ENCODE data around the gene ACSL4.
"Not testable (repeated sequence)": the region's sequence is repeated elsewhere in the genome, so short reads cannot be mapped to it uniquely, and the experiment has no call there.

Gene ACSL4

DNA sequence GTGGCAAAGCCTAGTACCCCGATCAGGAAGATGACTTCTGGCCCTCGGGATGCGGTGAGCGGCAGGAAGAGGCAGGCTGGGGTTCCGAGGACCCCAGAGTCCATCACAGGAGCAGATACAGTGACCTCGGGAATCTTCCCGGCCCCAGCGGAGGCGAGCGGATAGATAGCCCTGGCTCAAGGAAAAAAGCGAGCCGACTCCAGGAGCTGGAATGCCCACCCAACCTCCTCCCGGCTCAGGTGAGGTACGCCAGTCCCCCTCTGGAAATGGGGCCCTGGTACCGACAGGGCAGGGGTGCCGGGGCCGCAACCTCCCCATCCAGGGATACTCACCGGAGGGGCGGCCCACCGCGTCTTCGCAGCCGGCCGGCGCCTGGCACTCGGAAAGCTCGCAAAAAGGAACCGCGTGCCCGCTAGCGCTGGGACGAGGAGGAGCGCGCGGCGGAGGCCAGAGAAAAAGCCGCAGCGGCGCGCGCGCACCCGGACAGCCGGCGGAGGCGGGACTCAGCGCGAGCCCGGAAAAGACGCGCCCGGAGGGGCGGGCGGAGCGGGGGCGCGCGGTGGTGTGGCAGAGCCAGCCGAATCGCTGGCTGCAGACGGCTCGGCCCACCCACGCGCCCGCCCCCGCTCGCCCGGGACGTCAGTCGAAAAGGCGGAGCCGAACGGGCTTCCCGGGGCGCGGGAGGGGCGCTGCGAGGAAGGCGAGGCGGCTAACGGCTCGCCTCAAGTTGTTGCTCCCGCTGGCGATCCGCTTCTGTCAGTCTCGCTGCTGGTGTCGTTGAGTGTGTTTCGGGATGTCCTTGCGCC is at the start of gene ACSL4:
TSS of gene ACSL4 (minus strand) at position 451 of the 806 bp plus-strand sequence. CDS start 49,894 bp downstream, outside the sequence.
- peak; percentile 64 to 87 for DNase-seq

DNA sequence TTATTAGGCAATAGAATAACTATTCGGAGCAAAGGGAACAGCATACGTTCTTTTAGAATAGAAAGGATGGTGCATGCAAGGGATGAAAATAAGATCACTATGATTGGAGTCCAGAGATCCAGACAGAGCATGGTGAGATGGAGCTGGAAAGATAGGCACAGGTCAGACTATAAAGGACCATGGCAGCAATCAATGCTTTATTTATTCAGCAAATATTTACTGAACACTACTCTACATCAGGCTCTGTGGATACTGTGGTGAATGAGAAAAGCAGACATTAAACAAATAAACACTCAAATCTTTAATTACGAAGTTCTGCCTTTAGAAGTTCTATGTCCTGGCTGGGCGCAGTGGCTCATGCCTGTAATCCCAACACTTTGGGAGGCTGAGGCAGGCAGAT is 44.7 kb upstream of the ACSL4 start:
- no peak for DNase-seq

DNA sequence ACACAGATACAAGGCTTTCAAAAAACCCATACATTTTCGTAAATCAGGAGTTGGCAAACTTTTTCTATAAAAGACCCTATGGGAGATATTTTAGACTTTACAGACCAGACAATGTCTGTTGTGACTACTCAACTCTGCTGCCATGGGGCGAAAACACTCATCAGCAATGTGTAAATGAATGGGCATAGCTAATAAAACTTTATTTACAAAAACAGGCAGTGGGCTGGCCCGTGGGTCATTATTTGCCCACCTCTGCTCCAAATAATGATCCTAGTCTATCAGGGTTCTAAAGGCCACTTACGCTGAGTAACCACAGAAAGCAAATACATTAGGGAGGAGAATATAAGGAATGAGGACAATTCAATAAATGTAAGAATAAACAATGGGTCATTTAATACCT is 43.9 kb upstream of the ACSL4 start:
- DNase-seq: no peak

DNA sequence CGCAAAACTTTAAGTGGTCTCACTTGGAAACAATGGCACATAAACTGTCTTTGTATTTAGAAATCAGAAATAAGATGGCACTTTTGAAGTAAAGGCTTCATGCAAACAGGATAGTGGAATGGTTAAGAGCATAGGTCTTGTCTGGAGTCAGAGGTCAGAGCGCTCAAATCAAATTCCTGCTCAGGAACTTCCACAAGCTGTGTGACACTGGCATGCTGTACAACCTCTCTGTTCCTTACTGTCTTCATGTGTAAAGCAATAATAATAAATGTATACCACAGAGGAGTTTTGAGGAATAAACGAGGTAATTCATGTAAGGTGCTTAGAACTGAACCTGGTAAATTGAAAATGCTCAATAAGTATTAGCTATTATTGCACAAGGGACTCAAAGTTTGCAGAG is 43.4 kb upstream of the ACSL4 start:
- no peak for DNase-seq

DNA sequence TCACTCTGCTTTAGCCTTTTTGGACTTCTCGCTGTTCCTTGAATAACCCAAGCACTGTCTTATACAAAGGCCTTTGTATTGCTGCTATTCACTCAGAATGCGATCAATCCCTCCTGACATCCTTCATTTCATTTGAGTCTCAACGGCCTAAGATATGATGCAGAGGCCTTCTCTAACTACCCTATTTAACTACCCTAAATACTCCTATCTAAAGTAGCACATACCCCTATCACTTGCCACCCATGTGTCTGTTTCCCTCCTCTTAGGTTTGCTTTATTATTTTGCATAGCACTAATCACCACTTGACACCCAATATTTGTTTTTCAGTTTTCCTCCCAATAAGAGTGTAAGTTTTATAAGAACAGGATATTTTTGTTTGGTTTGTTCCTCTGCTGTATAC is 42.3 kb upstream of the ACSL4 start:
- DNase-seq: no peak

DNA sequence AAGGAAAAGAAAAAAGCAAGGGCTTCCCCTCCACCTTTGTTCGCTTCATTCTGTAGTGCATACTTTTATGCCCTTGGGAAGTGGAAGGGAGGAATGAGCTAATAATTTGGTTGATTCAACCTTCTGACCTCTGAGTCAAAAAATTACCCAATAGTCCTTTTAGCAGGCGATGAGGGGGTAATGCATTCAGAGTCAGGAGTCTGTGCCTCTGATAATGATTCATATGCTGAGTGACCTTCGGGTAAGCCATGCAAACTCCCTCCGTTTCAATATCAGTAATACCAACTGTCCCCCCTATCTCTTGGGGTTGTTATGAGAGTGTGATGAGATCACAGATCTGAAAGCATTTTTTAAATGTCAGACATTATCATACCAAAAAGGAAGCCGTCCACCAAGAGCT is 41.6 kb upstream of the ACSL4 start:
- no peak for DNase-seq

DNA sequence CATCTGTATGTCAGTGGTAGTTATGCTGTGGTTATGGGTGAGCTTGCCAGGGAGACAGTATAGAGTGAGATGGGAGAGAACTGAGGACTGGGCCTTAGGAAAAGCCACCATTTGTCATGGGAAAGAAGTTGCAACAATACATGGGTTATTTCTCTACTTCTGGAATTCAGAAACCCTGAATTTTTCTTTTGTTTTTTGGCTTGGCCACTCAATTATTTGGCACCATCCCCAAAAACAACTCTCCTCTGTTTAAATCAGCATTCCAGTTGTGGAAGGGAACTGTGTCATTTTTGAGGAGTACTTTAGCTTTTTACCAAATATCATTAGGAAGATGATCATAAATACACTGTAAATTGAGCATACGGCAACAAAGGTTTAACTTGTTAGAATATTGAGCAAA is 41.1 kb upstream of the ACSL4 start:
- no peak for DNase-seq

DNA sequence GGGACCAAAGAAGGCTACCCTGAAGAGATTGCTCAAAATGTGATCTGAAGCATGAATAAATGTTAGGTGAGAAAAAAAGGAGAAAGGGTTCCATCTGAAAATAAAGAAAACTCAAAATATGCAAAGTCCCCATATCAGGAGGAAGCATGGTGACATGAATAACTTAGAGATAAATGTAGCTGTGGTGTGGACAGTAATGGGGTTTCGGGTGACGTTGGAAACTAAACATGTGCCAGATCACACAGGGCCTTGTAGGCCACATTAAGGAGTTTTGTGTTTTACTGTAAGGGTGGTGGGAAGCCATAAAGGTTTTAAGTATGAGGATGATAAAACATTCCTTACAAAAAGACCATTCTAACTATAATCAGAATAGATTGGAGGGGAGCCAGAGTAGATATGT is 40.3 kb upstream of the ACSL4 start:
- DNase-seq: no peak

DNA sequence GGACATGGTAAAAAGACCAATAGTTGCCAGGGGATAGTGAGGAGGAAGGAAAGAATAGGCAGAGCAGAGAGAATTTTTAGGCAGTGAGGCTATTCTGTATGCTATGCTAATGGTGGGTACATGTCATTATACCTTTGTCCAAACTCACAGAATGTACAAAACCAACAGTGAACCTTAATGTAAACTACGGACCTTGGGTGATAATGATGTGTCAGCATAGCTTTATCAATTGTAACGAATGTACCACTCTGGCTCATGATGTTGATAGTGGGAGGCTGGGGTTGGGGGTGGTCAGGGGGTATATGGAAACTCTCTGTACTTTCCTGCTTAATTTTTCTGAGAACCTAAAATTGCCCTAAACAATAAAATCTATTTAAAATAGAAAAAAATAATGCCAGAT is 37.7 kb upstream of the ACSL4 start:
- no peak for DNase-seq

DNA sequence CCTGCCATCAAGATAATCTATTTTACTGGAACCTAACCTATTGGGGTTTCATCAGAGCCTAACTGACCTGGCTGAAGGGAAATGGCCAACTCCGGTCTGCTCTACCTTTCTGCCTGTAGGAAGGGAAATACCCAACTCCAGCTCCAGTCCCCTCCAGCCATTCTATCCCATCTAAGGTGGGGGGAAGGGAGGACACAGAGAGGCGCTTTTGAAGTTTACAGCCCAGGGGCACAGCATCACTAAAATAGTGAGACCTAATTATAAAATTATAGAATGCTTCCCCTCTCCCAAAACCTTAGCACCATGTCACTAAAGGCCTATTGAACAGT is 27.8 kb upstream of the ACSL4 start:
- no peak for DNase-seq

DNA sequence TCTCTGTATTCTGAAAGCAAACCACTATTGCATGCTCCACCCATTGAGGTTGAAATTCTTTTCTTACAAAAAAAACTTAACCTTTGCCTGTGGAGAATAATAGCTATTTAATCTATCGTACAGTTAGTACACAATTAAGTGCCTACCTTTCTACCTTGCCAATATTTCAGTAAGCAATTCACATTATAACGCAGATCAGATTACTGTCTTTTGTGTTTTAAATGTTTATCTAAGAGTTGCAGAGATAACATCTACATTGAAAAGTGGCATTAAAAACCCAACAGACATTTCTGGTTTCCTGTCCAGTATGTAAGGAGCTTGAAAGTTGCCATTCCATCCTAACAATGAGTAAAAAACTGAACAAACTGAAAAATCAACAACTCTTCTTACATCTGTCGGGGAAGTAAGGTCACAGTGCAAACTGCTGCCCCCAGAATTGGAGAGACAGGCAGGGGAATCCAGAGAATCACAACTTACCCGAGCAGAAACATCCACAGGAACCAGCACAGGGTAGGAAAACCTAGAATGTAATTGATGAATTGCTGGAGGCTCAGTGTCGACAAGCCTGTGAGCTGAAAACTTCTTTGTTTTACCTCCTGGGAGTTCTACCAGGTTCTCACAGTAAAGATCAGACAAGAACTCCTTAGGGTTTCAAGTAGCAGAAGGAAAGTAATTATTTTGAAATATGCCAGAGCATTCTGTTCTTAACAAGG is 27.3 kb upstream of the ACSL4 start:
- no peak for DNase-seq

DNA sequence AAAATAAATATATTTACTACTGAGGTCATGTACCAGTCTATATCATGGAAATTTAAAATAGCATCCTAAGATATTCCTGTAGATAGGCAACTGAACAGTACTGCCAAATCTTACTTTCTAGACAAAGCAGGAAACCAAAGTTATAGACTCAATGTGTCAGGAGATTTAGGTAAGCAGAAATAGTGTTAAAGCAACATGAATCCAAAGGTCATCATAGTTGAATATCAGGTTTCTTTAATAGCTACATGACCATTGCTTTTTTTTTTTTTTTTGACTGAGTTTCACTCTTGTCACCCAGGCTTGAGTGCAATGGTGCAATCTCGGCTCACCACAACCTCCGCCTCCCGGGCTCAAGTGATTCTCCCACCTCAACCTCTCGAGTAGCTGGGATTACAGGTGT is 20.2 kb upstream of the ACSL4 start:
- no peak for DNase-seq

DNA sequence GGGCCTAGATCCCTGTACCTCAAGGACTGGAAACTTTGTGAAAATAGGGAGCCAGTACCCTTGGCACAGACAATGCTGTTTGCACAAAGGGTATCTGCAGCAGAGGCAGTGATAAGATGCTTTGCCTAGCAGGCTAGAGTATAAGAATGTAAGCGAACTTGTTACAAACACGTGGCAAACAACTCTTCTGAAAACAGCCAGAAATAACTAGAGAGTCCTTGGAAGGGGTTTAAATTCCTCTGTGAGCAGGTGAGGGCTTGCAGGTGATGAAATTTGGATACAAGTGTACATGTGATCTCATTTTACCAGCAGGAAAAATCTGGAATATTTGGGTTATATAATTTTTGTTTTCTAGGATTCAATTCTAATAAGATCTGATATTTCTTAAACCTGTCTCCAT is 18.6 kb upstream of the ACSL4 start:
- no peak for DNase-seq

DNA sequence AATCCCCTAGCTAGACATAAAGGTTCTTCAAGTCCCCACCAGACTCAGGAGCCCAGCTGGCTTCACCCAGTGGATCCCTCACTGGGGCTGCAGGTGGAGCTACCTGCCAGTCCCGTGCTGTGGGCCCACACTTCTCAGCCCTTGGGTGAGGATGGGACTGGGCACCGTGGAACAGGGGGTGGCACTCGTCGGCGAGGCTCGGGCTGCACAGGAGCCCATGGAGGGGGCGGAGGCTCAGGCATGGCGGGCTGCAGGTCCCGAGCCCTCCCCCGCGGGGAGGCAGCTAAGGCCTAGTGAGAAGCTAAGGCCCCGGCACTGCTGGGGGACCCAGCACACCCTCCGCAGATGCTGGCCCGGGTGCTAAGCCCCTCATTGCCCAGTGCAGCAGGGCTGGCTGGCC is 16.1 kb upstream of the ACSL4 start:
- no peak for DNase-seq

DNA sequence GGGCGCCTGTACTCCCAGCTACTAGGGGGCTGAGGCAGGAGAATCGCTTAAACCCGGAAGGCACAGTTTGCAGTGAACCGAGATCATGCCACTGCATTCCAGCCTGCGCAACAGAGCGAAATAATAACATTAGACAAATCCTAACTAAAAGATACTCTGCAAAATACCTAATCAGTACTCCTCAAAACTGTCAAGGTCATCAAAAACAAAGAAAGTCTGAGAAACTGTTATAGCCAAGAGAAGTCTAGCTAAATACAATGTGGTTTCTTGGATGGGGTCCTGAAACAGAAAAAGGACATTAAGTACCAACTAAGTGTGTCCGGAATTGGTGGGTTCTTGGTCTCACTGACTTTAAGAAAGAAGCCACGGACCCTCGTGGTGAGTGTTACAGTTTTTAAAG is 14.6 kb upstream of the ACSL4 start:
- no peak for DNase-seq

DNA sequence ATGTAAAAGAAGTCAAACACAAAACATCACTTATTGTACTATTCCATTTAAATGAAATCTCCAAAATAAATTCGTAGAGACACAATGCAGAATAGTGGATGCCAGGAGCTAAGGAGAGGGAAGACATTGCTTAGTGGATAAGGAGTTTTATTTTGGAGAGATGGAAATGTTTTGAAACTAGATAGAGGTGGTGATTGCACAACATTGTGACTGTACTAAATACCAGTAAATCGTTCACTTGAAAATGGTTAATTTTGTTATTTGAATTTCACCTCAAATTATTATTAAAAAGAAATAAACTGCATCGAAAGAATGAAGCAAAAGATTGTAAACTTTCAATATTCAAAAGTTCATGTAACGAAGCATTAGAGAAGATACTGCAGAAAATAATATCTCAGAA is 9.7 kb upstream of the ACSL4 start:
- no peak for DNase-seq

DNA sequence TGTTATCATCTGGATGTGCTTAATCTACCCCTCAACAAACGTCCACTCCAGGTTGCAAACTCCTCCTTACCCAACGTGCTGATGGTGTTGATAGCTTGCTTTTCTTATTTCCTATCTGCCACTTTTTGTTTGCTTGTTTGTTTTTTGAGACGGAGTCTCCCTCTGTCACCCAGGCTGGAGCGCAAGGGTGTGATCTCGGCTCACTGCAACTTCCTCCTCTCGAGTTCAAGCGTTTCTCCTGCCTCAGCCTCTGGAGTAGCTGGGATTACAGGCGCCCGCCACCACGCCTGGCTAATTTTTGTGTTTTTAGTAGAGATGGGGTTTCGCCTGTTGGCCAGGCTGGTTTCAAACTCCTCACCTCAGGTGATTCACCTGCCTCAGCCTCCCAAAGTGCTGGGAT is 7.8 kb upstream of the ACSL4 start:
- not testable (repeated sequence) for DNase-seq

DNA sequence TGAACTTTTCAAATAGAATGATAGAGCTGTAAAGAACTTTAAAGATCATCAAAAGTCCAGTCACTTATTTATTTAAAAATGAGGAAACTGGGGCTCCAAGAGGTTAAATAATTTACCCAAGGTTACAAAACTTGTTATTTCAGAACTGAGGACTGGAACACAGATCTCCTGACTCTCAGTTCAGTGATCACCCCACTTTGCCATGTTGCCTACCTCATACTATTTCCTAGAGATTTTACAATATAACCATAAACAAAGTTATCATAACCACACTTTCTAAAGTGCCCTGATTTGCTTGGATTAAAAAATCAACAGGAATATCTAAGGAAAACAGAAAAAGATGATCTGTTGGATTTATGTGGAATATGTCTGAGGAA is 7.4 kb upstream of the ACSL4 start:
- DNase-seq: no peak

DNA sequence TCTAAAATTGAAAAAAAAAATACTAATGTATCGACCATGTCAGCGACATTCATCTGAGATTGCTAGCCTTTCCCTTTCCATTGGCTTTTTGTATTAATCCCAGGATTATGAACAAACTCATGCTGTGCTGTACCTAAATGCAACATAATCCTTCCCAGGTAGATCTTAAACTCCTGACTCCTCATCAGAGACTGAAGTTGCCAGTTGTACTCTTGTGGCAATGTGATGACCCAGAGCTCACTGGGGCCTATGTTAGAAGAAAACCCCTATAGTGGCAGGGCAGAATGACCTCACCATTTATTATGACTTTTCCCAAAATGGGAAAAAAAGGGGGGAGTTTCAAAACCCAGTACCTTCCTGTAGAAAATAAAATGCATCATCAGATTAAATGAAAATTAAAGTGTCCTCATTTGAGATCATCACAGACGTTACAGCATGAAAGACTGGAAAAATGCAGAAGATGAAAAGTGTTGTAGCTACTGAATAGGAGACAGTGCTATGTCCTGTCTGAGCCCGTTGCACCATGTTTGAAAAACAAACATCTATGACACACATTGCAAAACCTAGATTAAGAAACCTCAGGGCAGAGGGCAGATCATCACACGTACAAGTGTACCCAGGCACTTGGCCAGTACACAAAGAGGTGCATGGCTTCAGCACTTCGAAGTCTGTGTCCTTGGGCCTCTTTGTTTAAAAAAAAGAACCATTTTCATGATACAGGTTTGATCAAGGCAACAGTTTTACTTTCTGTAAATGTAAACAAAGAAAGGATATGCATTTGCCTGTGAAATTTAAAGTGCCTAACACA is 6.8 kb upstream of the ACSL4 start:
- no peak for DNase-seq

DNA sequence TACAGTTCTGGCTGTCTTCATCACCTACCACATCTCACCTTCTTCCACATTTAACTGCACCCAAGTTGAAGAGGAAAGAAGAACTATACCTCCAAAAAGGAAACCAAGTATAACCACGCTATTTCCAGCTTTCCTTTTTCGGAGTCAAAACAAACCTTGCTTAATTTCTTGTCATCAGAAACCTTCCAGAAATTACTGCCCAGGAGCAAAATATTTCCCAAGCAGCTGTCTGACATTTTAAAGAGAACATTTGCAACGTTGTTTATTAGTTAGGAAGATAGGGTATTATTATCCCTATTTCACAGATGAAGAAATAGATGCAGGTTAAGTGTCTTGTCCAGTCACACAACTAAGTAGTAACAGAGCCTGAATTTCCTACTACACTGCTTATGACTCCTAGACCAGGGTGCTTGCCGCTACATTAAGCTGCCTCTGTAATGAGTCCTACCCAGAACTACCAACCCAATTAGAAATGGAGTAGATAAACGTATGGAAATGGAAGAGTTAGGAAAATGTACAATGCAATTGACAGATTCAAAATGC is 2.2 kb upstream of the ACSL4 start:
- no peak for DNase-seq

DNA sequence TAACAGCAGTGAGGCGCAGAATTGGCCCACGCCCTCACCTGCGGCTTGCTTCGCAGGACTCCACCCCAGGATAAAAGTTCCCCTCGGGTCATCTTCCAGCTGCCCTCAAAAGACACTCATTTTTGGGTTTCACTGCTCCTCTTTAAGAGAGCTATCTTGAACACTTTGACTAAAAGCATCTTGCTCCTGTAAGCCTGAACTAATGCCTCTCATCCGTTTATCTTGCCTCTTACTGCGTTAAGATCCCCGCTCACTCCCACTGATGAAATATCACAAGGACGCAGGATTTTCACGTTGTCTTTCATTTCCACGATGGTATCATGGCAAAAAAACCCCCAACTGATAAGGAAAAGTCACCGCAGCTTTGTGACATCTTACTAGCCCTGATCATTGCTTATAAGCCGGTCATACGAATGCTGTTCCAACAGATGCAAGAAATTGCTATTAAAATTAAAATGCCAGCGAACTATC is 591 bp upstream of the ACSL4 start:
- DNase-seq: no peak

DNA sequence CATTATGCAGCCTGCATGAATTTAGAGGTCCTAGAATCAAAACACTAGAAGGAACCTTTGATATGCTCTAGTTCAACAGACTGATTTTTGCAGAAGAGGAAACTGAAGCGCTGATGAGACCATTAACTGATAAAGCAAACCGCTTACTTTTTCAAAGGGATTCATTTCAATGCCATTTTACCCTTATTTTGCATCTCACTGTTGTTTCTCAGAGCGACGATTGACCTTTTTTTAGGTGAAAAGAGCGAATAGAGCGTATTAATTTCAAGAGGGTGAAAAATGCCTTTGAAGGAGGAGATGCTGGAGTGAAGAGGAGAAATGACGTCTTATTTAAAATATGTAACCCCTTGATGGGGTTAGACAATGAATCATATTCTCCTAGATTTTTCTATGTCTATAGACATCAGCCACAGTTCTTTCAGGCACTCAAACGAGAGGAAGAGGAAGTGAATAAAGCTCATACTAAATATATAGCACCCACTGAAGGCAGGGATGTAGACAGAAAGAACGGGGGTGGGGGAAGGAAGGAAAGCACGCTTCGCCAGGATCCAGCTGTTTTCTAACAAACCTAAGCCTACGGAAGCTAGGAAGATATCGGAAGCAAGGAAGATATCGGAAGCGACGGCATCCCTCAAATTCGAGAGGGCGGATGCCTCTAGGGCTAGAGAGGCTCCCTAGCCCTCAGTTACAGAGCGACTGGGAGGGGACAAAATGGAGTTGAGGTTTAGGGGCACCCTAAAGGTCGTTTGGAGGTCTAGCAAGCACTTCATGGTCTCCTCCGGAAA is 848 bp downstream of the ACSL4 start:
- DNase-seq: no peak

DNA sequence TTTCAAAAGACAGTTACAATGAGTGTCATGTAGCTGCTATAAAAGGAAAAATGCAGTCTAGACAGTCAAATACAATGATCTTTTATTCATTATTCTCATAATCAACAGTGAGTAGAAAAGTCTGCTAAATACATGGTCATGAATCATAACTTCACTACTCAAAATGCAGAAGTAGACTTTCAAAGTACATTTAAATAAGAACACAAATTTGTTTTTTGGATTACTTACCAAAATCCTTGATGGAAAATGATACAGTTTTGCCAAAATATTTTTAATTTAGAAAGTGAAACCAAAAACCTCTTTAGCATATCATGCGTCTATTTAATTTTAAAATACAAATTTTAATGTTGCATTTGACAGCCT is 4.9 kb downstream of the ACSL4 start:
- no peak for DNase-seq

All from NCI-H1930 (cell line).